Dendritic cell treated with granulocyte-macrophage colony-stimulating factor and Interleukin-4, amounts not matched to agents 40 ng/mL and 50 ng/mL, for 4 days (primary cell): ENCODE measurements around the gene OVCH2.
A peak's percentile ranks its signal among the peaks of the same experiment; 100 is the strongest.

Experiments used
- H3K27ac Mint-ChIP-seq: one replicate; pipeline ENCODE4 v1.8.0; 2022; ENCODE audit warnings: mild to moderate bottlenecking, mixed read lengths
- H3K27me3 Mint-ChIP-seq: one replicate; pipeline ENCODE4 v1.8.0; 2022; ENCODE audit warnings: mild to moderate bottlenecking, mixed read lengths
- H3K36me3 Mint-ChIP-seq: one replicate; pipeline ENCODE4 v1.8.0; 2022; ENCODE audit warnings: low read depth, mixed read lengths
- H3K4me1 Mint-ChIP-seq: one replicate; pipeline ENCODE4 v1.8.0; 2022; ENCODE audit warnings: low read depth, mixed read lengths
- H3K4me3 Mint-ChIP-seq: one replicate; pipeline ENCODE4 v1.8.0; 2022; ENCODE audit warnings: mild to moderate bottlenecking, moderate library complexity, mixed read lengths
- H3K9me3 Mint-ChIP-seq: one replicate; pipeline ENCODE4 v1.8.0; 2022; ENCODE audit warnings: mixed read lengths
- intact Hi-C: fragments of 100-400 bp; cut with micrococcal nuclease; formaldehyde crosslinking; loops from one replicate; pipeline ENCODE4 v1.15.0; 2022

The OVCH2 gene

GRCh38 chr11:7683571-7683970 is 22.7 kb downstream of the OVCH2 start:
- intact Hi-C loops: no loop called here
- H3K9me3 Mint-ChIP-seq: no peaks in the 10 kb centered on the region
- H3K36me3 Mint-ChIP-seq: no peaks in the 10 kb centered on the region
- H3K4me3 Mint-ChIP-seq: no peak overlapping the region
- H3K27ac Mint-ChIP-seq: no peak overlapping the region
- no peaks in the 10 kb centered on the region for H3K4me1 Mint-ChIP-seq
- H3K27me3 Mint-ChIP-seq: peaks cover 34% of the 10 kb centered on the region

DNA sequence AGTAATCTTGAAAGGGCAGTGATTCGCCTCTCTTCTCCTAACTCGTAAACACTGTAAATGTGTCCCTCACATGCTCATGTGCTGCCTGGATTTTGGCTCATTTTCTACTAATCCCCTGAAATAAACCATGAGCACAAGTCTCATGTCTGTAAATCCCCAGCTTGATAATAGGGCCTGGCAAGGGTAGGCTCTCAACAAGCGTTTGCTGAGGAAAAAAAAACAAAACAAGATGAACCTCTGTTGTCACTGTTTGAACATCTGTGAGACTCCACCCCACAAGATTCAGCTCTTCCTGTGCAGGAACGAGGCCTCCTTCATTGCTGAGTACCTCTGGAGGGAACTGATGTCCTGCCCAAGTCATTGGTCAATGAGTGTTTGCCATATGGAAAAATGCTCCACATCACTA is 28.5 kb downstream of the OVCH2 start:
- no peak overlapping the region for H3K4me3 Mint-ChIP-seq
- peaks cover 47% of the 10 kb centered on the region for H3K27me3 Mint-ChIP-seq
- intact Hi-C loops: no loop called here
- H3K27ac Mint-ChIP-seq: no peak overlapping the region
- peaks cover 28% of the 10 kb centered on the region for H3K9me3 Mint-ChIP-seq
- no peaks in the 10 kb centered on the region for H3K36me3 Mint-ChIP-seq
- peaks cover 15% of the 10 kb centered on the region for H3K4me1 Mint-ChIP-seq

DNA sequence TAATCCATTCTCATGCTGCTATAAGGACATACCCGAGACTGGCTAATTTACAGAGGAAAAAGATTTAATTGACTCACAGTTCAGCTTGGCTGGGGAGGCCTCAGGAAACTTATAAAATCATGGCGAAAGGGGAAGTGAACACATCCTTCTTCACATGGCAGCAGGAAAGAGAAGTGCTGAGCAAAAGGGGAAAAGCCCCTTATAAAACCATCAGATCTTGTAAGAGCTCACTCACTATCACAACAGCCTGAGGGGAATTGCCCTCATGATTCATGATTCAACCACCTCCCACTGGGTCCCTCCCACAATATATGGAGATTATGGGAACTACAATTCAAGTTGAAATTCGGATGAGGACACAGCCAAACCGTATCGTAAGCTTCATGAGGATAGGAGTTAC is 29.2 kb downstream of the OVCH2 start:
- Mint-ChIP-seq H3K4me1 (peaks cover 22% of the 10 kb centered on the region), H3K4me3 (no peak overlapping the region), H3K36me3 (no peaks in the 10 kb centered on the region), H3K9me3 (peaks cover 28% of the 10 kb centered on the region), H3K27me3 (peaks cover 55% of the 10 kb centered on the region), H3K27ac (no peak overlapping the region)
- intact Hi-C loops: no loop called here

- no peak overlapping the region for H3K4me3 Mint-ChIP-seq
- intact Hi-C loops: no loop called here
- peaks cover 60% of the 10 kb centered on the region for H3K27me3 Mint-ChIP-seq
- no peaks in the 10 kb centered on the region for H3K36me3 Mint-ChIP-seq
- no peak overlapping the region for H3K27ac Mint-ChIP-seq
- peaks cover 28% of the 10 kb centered on the region for H3K9me3 Mint-ChIP-seq
- H3K4me1 Mint-ChIP-seq: peaks cover 22% of the 10 kb centered on the region
These were observed 30.6 kb downstream of the OVCH2 start for GRCh38 chr11:7675631-7676030.

DNA sequence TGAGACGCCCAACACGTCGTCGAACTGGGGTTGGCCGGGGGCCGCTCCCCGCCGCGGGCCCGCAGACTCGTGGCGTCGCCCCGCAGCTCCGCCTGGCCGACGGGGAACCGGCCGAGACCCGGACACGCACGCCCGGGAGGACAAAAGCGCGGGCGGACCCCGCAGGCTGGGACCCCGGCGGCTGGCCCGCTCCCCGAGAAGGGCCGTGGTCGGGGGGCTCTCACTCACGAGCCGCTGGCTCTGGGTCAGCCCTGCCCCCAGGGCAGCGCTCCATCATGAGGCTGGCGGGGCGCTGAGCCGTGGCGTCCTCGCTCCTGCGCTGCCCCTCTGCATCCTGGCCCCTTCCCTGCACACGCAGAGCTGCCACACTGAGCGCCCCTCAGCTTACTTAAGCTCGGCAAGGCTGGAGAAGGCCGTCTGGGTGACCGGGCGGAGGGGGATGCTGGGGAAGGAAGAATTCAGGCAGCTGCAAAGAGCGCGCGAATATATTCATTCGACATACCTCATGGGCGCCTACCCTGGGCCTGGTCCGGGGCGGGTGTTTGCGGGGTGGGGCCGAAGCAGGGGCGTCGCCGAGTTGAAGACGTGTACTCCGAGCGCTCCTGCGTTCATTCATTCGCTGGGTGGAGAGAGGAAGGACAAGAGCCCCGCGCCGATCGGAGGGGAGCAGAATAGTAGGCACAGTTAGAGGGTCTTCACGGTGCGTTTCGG is 32.4 kb downstream of the OVCH2 start:
- Mint-ChIP-seq H3K27ac (peak overlapping the region; percentile 41), H3K36me3 (peaks cover 4% of the 10 kb centered on the region), H3K4me3 (peak overlapping the region; percentile 76), H3K4me1 (peaks cover 22% of the 10 kb centered on the region), H3K9me3 (peaks cover 28% of the 10 kb centered on the region), H3K27me3 (peaks cover 50% of the 10 kb centered on the region)
- intact Hi-C loops: no loop called here

- Mint-ChIP-seq H3K27ac (peak within 1 kb of the TSS; percentile 41), H3K27me3 (peaks cover 50% of the 10 kb centered on the region), H3K4me3 (peak within 1 kb of the TSS; percentile 76), H3K36me3 (peaks cover 11% of the 10 kb centered on the region), H3K9me3 (peaks cover 28% of the 10 kb centered on the region), H3K4me1 (peaks cover 22% of the 10 kb centered on the region)
- intact Hi-C loops: no loop called here
These were observed 33.1 kb downstream of the OVCH2 start, which contains the start of gene CYB5R2 for GRCh38 chr11:7672960-7673723. TSS of gene CYB5R2 (minus strand) at chr11:7673500. CDS start at chr11:7672825, 675 bp downstream.

DNA sequence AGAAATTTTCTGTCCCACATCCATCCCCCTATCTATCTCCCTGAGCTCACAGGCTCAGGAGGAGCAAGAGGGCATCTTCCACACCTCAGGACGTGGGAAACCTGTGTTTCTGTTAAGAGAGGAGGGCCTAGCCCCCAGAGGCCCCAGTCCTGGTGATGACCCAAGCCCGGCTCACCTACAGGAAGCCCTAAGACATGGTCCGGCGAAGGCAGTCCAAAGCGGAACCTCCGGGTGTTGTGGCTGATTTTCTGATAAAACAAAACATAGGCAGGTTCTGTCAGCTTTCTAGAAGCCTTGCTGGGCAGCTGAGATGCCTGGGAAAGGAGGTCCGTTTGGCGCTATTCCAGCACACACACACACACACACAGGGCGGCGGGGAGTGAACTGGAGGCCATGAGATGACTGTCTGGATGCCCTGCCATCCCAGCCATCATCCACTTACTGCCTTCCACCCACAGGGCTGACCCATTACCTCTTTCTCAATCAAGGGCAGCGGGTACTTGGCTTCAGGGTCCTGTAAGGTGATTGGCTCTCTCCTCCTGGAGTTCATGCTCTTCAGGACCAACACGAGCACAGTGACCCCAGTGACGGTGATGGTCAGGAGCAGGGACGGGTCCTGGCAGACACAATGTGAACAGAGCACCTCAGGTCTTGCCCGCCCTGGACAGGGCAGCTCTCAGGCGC is 33.9 kb downstream of the OVCH2 start:
- peaks cover 21% of the 10 kb centered on the region for H3K9me3 Mint-ChIP-seq
- H3K27ac Mint-ChIP-seq: no peak overlapping the region
- peaks cover 18% of the 10 kb centered on the region for H3K36me3 Mint-ChIP-seq
- peak overlapping the region; percentile 76 for H3K4me3 Mint-ChIP-seq
- H3K4me1 Mint-ChIP-seq: peaks cover 22% of the 10 kb centered on the region
- peaks cover 50% of the 10 kb centered on the region for H3K27me3 Mint-ChIP-seq
- intact Hi-C loops: no loop called here

DNA sequence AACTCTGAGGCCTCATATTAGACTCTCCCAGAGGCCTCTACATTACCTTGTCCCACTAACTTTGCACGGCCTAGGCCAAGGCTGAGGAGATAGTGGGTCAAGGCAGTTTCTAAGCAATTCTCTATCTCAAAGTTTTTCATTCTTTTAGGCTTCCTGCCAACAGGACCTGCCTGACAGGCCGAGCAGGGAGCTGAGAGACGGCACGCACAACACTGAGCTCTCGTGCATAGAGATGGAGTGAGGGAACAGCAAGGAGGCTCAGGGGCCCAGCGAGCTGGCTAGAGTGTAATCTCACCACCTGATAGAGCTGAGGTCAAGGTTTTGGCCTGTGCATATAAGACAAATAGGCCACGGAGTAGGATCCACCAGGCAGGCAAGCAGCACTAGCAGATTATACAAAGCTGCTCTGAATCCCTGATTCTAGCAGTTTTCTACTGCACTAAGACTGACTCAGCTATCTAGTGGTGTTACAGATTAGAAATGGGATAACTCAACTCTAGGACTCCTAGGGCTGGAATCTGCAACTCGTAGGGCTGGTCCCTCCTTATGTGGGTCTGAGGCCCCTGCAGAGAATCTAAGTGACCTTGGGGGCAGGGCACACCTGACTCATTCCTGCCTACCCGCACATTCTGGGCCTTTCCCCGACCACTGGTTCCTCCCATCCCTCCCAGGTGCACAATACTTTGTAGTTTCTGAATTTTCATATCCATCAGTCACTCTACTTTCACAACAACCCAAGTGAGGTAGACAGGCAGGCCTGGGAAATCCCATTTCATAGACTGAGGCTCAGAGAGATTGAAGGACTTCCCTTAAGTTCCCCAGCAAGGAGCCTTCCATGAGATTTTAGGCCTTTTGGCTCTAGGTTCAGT is 34.7 kb downstream of the OVCH2 start:
- Mint-ChIP-seq H3K27me3 (peaks cover 50% of the 10 kb centered on the region), H3K4me1 (peaks cover 22% of the 10 kb centered on the region), H3K4me3 (no peak overlapping the region), H3K27ac (no peak overlapping the region), H3K9me3 (peaks cover 12% of the 10 kb centered on the region), H3K36me3 (peaks cover 24% of the 10 kb centered on the region)
- intact Hi-C loops: no loop called here

- peaks cover 3% of the 10 kb centered on the region for H3K9me3 Mint-ChIP-seq
- intact Hi-C loops: no loop called here
- no peak overlapping the region for H3K4me3 Mint-ChIP-seq
- H3K27me3 Mint-ChIP-seq: peaks cover 48% of the 10 kb centered on the region
- H3K4me1 Mint-ChIP-seq: peaks cover 22% of the 10 kb centered on the region
- H3K27ac Mint-ChIP-seq: no peak overlapping the region
- peaks cover 33% of the 10 kb centered on the region for H3K36me3 Mint-ChIP-seq
These were observed 35.6 kb downstream of the OVCH2 start for GRCh38 chr11:7670641-7671040.

GRCh38 chr11:7668911-7669310 is 37.4 kb downstream of the OVCH2 start:
- intact Hi-C loops: no loop called here
- Mint-ChIP-seq H3K36me3 (peaks cover 51% of the 10 kb centered on the region), H3K27ac (no peak overlapping the region), H3K4me1 (peaks cover 16% of the 10 kb centered on the region), H3K9me3 (no peaks in the 10 kb centered on the region), H3K27me3 (peaks cover 30% of the 10 kb centered on the region), H3K4me3 (no peak overlapping the region)

- no peak overlapping the region for H3K4me3 Mint-ChIP-seq
- peaks cover 55% of the 10 kb centered on the region for H3K36me3 Mint-ChIP-seq
- peaks cover 13% of the 10 kb centered on the region for H3K4me1 Mint-ChIP-seq
- peaks cover 27% of the 10 kb centered on the region for H3K27me3 Mint-ChIP-seq
- no peaks in the 10 kb centered on the region for H3K9me3 Mint-ChIP-seq
- H3K27ac Mint-ChIP-seq: no peak overlapping the region
- intact Hi-C loops: no loop called here
These were observed 37.8 kb downstream of the OVCH2 start for GRCh38 chr11:7668464-7668863.

DNA sequence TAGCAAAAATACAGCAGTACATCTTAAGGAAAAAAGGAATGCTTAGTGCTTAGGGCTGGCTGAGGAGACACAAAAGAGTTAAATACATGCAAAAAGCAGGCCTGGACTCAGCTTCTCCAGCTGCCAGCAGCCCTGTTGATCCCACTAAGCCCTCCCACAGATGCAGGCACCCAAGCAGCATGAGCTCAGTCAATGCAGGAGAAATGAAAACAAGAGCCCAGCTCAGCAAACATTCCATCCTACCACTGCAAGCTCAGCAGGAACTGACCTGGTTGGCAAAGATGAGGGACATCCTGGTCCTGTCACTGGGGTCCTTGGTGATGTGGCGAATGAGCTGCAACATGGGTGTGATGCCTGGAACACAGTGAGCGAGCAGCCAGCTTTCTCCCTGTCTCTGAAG is 38.8 kb downstream of the OVCH2 start:
- Mint-ChIP-seq H3K4me3 (no peak overlapping the region), H3K9me3 (no peaks in the 10 kb centered on the region), H3K36me3 (peaks cover 64% of the 10 kb centered on the region), H3K27ac (no peak overlapping the region), H3K4me1 (peaks cover 3% of the 10 kb centered on the region), H3K27me3 (peaks cover 17% of the 10 kb centered on the region)
- intact Hi-C loops: no loop called here

- intact Hi-C loops: no loop called here
- H3K27me3 Mint-ChIP-seq: peaks cover 7% of the 10 kb centered on the region
- no peak overlapping the region for H3K27ac Mint-ChIP-seq
- peaks cover 70% of the 10 kb centered on the region for H3K36me3 Mint-ChIP-seq
- no peaks in the 10 kb centered on the region for H3K9me3 Mint-ChIP-seq
- H3K4me3 Mint-ChIP-seq: no peak overlapping the region
- no peaks in the 10 kb centered on the region for H3K4me1 Mint-ChIP-seq
These were observed 39.9 kb downstream of the OVCH2 start for GRCh38 chr11:7666292-7666866.
